ENCODE results near the gene PEX7. TPM values are rescaled to one million over a fixed set of nuclear protein-coding genes. Genes with fewer than 3 reads are reported as not detected.

The PEX7 gene
- total RNA-seq, 1 experiment from 2014 or later, result 8.1 TPM

GRCh38 chr6:136809091-136809860 is 13.1 kb upstream of the PEX7 start:
- Histone ChIP-seq H3K36me3 (ENCODE audit: control insufficient read depth in 1 of 2, insufficient read depth in 2 of 2, low read length in 2 of 2) (no peaks in the 10 kb centered on the region), H3K9ac (ENCODE audit: low read length) (no peak overlapping the region), H3K4me2 (ENCODE audit: low read length) (no peak overlapping the region), H3K27me3 (ENCODE audit: insufficient read depth, low read length) (no peaks in the 10 kb centered on the region), H4K20me1 (ENCODE audit: insufficient read depth) (no peaks in the 10 kb centered on the region), H3K27ac (ENCODE audit: low read depth, low read length) (no peak overlapping the region), H3K4me1 (ENCODE audit: control insufficient read depth in 1 of 2, insufficient read depth in 2 of 2, low read length in 2 of 2) (no peaks in the 10 kb centered on the region), H3K9me3 (ENCODE audit: control insufficient read depth in 1 of 2, insufficient read depth in 1 of 2, low read depth in 1 of 2, low read length in 2 of 2) (no peaks in the 10 kb centered on the region), H3K79me2 (ENCODE audit: insufficient read depth, low read length) (no peaks in the 10 kb centered on the region), H3K4me3 (replicated peaks in 1 of 2; ENCODE audit: low read depth in 1 of 2, low read length in 2 of 2) (no peak overlapping the region), H2AFZ (ENCODE audit: low read depth, low read length, poor library complexity, severe bottlenecking) (peak overlapping the region; percentile 54), H3K9me2 (ENCODE audit: insufficient read depth) (no peaks in the 10 kb centered on the region)
- no peak for DNase-seq (ENCODE audit: low read depth, low spot score)
- no TSS peak for BruUV-seq (replicated peaks)
- no peak for TF ChIP-seq CEBPB (IDR thresholded peaks at IDR 0.05; ENCODE audit: low read depth)
- no peak for TF ChIP-seq EZH2 (IDR thresholded peaks at IDR 0.05)
- no peak for TF ChIP-seq POLR2A (IDR thresholded peaks at IDR 0.05; ENCODE audit: borderline replicate concordance, extremely low read depth, insufficient read depth, insufficient read length)
- TF ChIP-seq EZH2phosphoT487 (IDR thresholded peaks at IDR 0.05; ENCODE audit: borderline replicate concordance), result no peak
- no peak for TF ChIP-seq SRF (IDR thresholded peaks at IDR 0.05; ENCODE audit: low read depth)
- no peak for TF ChIP-seq ATF3 (IDR thresholded peaks at IDR 0.05)
- no peak for TF ChIP-seq CTCF (IDR thresholded peaks at IDR 0.05 in 2 of 3, conservative IDR thresholded peaks at IDR 0.05 in 1 of 3; ENCODE audit: borderline replicate concordance in 1 of 3, insufficient read depth in 1 of 3, low read depth in 2 of 3, low read length in 2 of 3)
- no peak for TF ChIP-seq RAD21 (IDR thresholded peaks at IDR 0.05; ENCODE audit: low read depth)
- TF ChIP-seq POLR2AphosphoS5 (IDR thresholded peaks at IDR 0.05; ENCODE audit: low read depth, low read length), result no peak
- RAD21 ChIA-PET (ENCODE audit: low non-redundant PET in 1 of 2, low total read pairs in 2 of 2, uncharacterized antibody in 2 of 2, unreplicated experiment in 2 of 2), result no interaction called here
- ATAC-seq, result no peak
- intact Hi-C loops (cut with micrococcal nuclease), result no loop called here
- CTCF ChIA-PET, result no interaction called here
- POLR2A ChIA-PET, result no interaction called here

Data from HCT116 (cell line).